GM12874 (cell line): ENCODE results near the gene PITPNM3.

Source experiments
- CTCF ChIP-seq: IDR thresholded peaks from 2 replicates; pipeline ENCODE4 v1.5.1; 2011; ENCODE audit warnings: low read depth, mild to moderate bottlenecking, control low read depth, low read length, moderate library complexity; ENCODE audit not compliant: insufficient read depth

PITPNM3 gene

GRCh38 chr17:6461792-6462524 is 94.4 kb downstream of the PITPNM3 start:
- no peak for TF ChIP-seq CTCF

GRCh38 chr17:6461246-6461645 is 95.1 kb downstream of the PITPNM3 start:
- TF ChIP-seq CTCF, result no peak

GRCh38 chr17:6460531-6461161 is 95.7 kb downstream of the PITPNM3 start:
- no peak for TF ChIP-seq CTCF

- no peak for TF ChIP-seq CTCF
These were observed 97.8 kb downstream of the PITPNM3 start for GRCh38 chr17:6458460-6458950.

- TF ChIP-seq CTCF, result no peak
These were observed 98.5 kb downstream of the PITPNM3 start for GRCh38 chr17:6457688-6458459.

- TF ChIP-seq CTCF, result no peak
These were observed 99.3 kb downstream of the PITPNM3 start for GRCh38 chr17:6456914-6457687.
